HepG2 (cell line): ENCODE results near the gene ZNF431. TPM values are rescaled to one million over a fixed set of nuclear protein-coding genes. Genes with fewer than 3 reads are reported as not detected.

Experiments used
- GABPB1 ChIP-seq: IDR thresholded peaks from 2 replicates; pipeline ENCODE4 v1.6.1; 2016; ENCODE audit warnings: mild to moderate bottlenecking, missing genetic modification reagents, moderate library complexity, missing compliant biosample characterization
- ISX ChIP-seq: sonication (generic); formaldehyde crosslinking; conservative IDR thresholded peaks from 2 replicates; pipeline ENCODE4 v1.5.0; 2020; ENCODE audit warnings: missing genetic modification reagents
- KLF6 ChIP-seq: IDR thresholded peaks from 2 replicates; pipeline ENCODE4 v1.8.0; 2016; ENCODE audit warnings: missing biosample characterization, missing genetic modification reagents
- MED13 ChIP-seq: sonication (generic); formaldehyde crosslinking; IDR thresholded peaks from 2 replicates; pipeline ENCODE4 v1.5.0; 2020; ENCODE audit warnings: missing genetic modification reagents
- NCOA2 ChIP-seq: sonication (generic); formaldehyde crosslinking; IDR thresholded peaks from 2 replicates; pipeline ENCODE4 v1.8.0; 2022; ENCODE audit warnings: inconsistent platforms
- PHF5A ChIP-seq: IDR thresholded peaks from one replicate; pipeline ENCODE4 v1.6.1; 2018; ENCODE audit warnings: low read depth, missing genetic modification reagents; ENCODE audit not compliant: unreplicated experiment
- TEAD2 ChIP-seq: sonication (generic); formaldehyde crosslinking; IDR thresholded peaks from 2 replicates; pipeline ENCODE4 v1.9.0; 2021; ENCODE audit warnings: missing genetic modification reagents
- ZBED4 ChIP-seq: sonication (generic); formaldehyde crosslinking; IDR thresholded peaks from 2 replicates; pipeline ENCODE4 v1.4.0; 2020; ENCODE audit warnings: missing genetic modification reagents, borderline replicate concordance
- ZBTB1 ChIP-seq: sonication (generic); formaldehyde crosslinking; IDR thresholded peaks from 2 replicates; pipeline ENCODE4 v1.4.0; 2020; ENCODE audit warnings: missing genetic modification reagents, borderline replicate concordance
- ZBTB25 ChIP-seq: IDR thresholded peaks from 2 replicates; pipeline ENCODE4 v1.6.1; 2018; ENCODE audit warnings: missing genetic modification reagents
- ZFP90 ChIP-seq: sonication (generic); formaldehyde crosslinking; IDR thresholded peaks from 2 replicates; pipeline ENCODE4 v1.8.0; 2022; ENCODE audit warnings: missing genetic modification reagents, mild to moderate bottlenecking, inconsistent platforms, borderline replicate concordance
- ZFYVE20 ChIP-seq: sonication (generic); formaldehyde crosslinking; IDR thresholded peaks from 2 replicates; pipeline ENCODE4 v1.8.0; 2023; ENCODE audit warnings: low read depth, mild to moderate bottlenecking, moderate library complexity, missing genetic modification reagents, borderline replicate concordance
- ZNF432 ChIP-seq: sonication (generic); formaldehyde crosslinking; IDR thresholded peaks from 2 replicates; pipeline ENCODE4 v1.5.0; 2020; ENCODE audit warnings: missing genetic modification reagents, mild to moderate bottlenecking, borderline replicate concordance
- ZNF563 ChIP-seq: sonication (generic); formaldehyde crosslinking; IDR thresholded peaks from 2 replicates; pipeline ENCODE4 v1.8.0; 2022; ENCODE audit warnings: mild to moderate bottlenecking, moderate library complexity, missing genetic modification reagents
- ZNF572 ChIP-seq: sonication (generic); formaldehyde crosslinking; IDR thresholded peaks from 2 replicates; pipeline ENCODE4 v1.5.1; 2020; ENCODE audit warnings: mild to moderate bottlenecking, missing genetic modification reagents
- ZNF816 ChIP-seq: sonication (generic); formaldehyde crosslinking; IDR thresholded peaks from 2 replicates; pipeline ENCODE4 v1.8.0; 2022; ENCODE audit warnings: missing genetic modification reagents, mild to moderate bottlenecking, borderline replicate concordance
- polyA plus RNA-seq, 8 experiments: library from polyadenylated mRNA; depleted of rRNA in 3 of 8; stranded (reverse) in 7 of 8; unstranded in 1 of 8; fragments of >200 nt; fragmentation: Illumina TruSeq in 4 of 8; extraction: Trizol in 4 of 8; gene quantifications; 2 replicates each; pipeline versions ENCODE4 v1.2.1 to v1.2.3, GENCODE V29; 2011 to 2016; ENCODE audit warnings: low read depth in 4 of 8, missing spikeins in 1 of 8, mixed read lengths in 1 of 8; ENCODE audit not compliant: insufficient read depth in 1 of 8
- total RNA-seq, 5 experiments: library from RNA; depleted of rRNA; stranded (reverse); fragments of >200 nt; fragmentation: Illumina TruSeq; extraction: Trizol; gene quantifications; 2 replicates each; pipeline ENCODE4 v1.2.3, GENCODE V29; 2016; ENCODE audit warnings: low read depth in 1 of 5
- TF ChIP-seq, protein P1 (sequence below): sonication (generic); formaldehyde crosslinking; IDR thresholded peaks from 2 replicates; pipeline ENCODE4 v1.4.0; 2020; ENCODE audit warnings: mild to moderate bottlenecking, missing genetic modification reagents

The ZNF431 gene
- total and polyA plus RNA-seq, 2 of the 13 experiments (the other 11 are each of a cell fraction or from before 2014, with no cell fraction given): 4.4 to 11.8 TPM

GRCh38 chr19:21141787-21142464 lies at the start of gene ZNF431 (continued):
- TF ChIP-seq KLF6 (CRISPR knock-in tag) (no peak), ZNF572 (CRISPR knock-in tag) (0 out of 2 replicates have a peak, but pooled peaks have one; percentile 25), ZBTB25 (no peak), ZFYVE20 (CRISPR knock-in tag) (no peak), ZNF432 (no peak), ZBED4 (CRISPR knock-in tag) (no peak), GABPB1 (CRISPR knock-in tag) (peak; percentile 83), ZNF816 (no peak), NCOA2 (CRISPR knock-in tag) (no peak), PHF5A (CRISPR knock-in tag) (no peak), ZBTB1 (CRISPR knock-in tag) (no peak), MED13 (no peak), ZFP90 (CRISPR knock-in tag) (no peak), ZNF563 (CRISPR knock-in tag) (no peak; the same call in 1 of the 2 replicates), ISX (CRISPR knock-in tag) (no peak), TEAD2 (CRISPR knock-in tag) (no peak)
- TF ChIP-seq, protein P1, sequence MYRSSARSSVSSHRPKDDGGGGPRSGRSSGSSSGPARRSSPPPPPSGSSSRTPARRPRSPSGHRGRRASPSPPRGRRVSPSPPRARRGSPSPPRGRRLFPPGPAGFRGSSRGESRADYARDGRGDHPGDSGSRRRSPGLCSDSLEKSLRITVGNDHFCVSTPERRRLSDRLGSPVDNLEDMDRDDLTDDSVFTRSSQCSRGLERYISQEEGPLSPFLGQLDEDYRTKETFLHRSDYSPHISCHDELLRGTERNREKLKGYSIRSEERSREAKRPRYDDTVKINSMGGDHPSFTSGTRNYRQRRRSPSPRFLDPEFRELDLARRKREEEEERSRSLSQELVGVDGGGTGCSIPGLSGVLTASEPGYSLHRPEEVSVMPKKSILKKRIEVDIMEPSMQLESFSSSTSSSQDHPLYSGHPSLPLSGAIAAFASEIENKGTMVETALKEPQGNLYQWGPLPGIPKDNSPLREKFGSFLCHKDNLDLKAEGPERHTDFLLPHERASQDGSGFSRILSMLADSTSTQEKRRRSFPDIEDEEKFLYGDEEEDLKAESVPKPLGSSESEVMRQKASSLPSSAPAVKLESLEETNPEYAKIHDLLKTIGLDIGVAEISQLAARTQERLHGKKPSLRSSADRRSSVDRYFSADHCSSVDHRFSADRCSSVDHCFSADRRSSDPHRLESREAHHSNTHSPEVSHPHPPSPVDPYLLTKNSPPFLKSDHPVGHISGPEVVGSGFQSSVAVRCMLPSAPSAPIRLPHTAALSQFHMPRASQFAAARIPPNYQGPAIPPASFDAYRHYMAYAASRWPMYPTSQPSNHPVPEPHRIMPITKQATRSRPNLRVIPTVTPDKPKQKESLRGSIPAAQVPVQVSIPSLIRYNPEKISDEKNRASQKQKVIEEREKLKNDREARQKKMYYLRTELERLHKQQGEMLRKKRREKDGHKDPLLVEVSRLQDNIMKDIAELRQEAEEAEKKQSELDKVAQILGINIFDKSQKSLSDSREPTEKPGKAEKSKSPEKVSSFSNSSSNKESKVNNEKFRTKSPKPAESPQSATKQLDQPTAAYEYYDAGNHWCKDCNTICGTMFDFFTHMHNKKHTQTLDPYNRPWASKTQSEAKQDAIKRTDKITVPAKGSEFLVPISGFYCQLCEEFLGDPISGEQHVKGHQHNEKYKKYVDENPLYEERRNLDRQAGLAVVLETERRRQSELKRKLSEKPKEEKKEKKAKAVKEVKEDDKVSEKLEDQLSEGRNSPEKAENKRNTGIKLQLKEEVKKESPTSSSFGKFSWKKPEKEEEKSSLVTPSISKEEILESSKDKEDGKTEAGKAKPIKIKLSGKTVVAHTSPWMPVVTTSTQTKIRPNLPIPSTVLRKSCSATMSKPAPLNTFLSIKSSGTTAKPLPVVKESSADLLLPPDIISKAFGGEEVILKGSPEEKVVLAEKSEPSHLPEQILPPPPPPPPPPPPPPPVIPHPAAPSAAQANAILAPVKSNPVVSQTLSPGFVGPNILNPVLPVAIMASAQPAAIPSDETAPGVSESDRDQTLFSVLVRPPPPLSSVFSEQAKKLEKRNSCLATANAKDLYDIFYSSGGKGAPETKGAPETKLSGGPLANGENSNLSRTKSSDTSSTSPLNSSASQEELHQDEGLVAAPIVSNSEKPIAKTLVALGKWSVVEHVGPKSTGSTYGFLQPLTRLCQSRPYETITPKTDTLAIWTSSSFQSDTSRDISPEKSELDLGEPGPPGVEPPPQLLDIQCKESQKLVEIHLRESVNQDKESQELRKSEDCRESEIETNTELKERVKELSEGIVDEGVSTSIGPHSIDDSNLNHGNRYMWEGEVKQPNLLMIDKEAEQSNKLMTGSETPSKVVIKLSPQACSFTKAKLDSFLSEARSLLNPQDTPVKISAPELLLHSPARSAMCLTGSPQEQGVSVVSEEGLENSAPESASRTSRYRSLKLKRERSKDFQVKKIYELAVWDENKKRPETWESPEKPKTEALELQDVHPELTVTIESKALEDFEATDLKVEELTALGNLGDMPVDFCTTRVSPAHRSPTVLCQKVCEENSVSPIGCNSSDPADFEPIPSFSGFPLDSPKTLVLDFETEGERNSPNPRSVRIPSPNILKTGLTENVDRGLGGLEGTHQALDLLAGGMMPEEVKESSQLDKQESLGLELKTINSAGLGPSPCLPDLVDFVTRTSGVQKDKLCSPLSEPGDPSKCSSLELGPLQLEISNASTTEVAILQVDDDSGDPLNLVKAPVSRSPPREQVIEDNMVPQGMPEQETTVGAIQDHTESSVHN (CRISPR knock-in tag): no peak
